CD14-positive monocyte (primary cell): ENCODE data around the gene ACER1. TPM values are rescaled to one million over a fixed set of nuclear protein-coding genes. Genes with fewer than 3 reads are reported as not detected.

Experiments
- DNase-seq, 3 donors: peaks; one replicate each; pipeline ENCODE4 v3.0.0-alpha.2; 2011 to 2022
- H2AFZ ChIP-seq: 2 replicates; pipeline ENCODE4 v1.6.0; 2012; ENCODE audit warnings: mild to moderate bottlenecking, low read depth, low read length, inconsistent platforms; ENCODE audit not compliant: insufficient read depth, poor library complexity, severe bottlenecking
- H3K27ac ChIP-seq, 2 donors: 1 replicate in 1 of 2; 2 replicates in 1 of 2; pipeline ENCODE4 v1.5.1; 2012 to 2013; ENCODE audit warnings: low read length in 2 of 2, control low read depth in 1 of 2, inconsistent platforms in 1 of 2, low read depth in 1 of 2, mild to moderate bottlenecking in 1 of 2
- H3K27me3 ChIP-seq, 2 donors: one replicate each; pipeline versions ENCODE4 v1.6.0 to v1.6.1; 2011 to 2013; ENCODE audit warnings: low read length in 2 of 2; ENCODE audit not compliant: control insufficient read depth in 2 of 2, insufficient read depth in 2 of 2
- H3K36me3 ChIP-seq, 2 donors: replicated peaks in 1 of 2; 1 replicate in 1 of 2; 2 replicates in 1 of 2; pipeline versions ENCODE4 v1.5.1 to v1.6.1; 2012 to 2013; ENCODE audit warnings: low read length in 2 of 2, control low read depth in 1 of 2, inconsistent platforms in 1 of 2, mild to moderate bottlenecking in 1 of 2; ENCODE audit not compliant: insufficient read depth in 2 of 2, control insufficient read depth in 1 of 2
- H3K4me1 ChIP-seq, 2 donors: 1 replicate in 1 of 2; 2 replicates in 1 of 2; pipeline versions ENCODE4 v1.5.1 to v1.6.1; 2012 to 2013; ENCODE audit warnings: low read length in 2 of 2, control low read depth in 1 of 2, inconsistent platforms in 1 of 2, mild to moderate bottlenecking in 1 of 2, moderate library complexity in 1 of 2; ENCODE audit not compliant: insufficient read depth in 2 of 2, control insufficient read depth in 1 of 2
- H3K4me2 ChIP-seq: replicated peaks from 2 replicates; pipeline ENCODE3; 2012; ENCODE audit warnings: low read length, moderate library complexity, mild to moderate bottlenecking; ENCODE audit not compliant: poor library complexity, severe bottlenecking; ENCODE audit errors: extremely low read depth
- H3K4me3 ChIP-seq, 3 experiments: fragments of 200-600 bp in 1 of 3; sonication (generic) in 1 of 3; replicated peaks in 1 of 3; 1 replicate in 2 of 3; 2 replicates in 1 of 3; pipeline ENCODE4 v1.5.1; 2011 to 2013; ENCODE audit warnings: low read length in 3 of 3, mild to moderate bottlenecking in 3 of 3, control low read depth in 2 of 3, low read depth in 2 of 3, inconsistent platforms in 1 of 3, moderate library complexity in 1 of 3
- H3K79me2 ChIP-seq: 2 replicates; pipeline ENCODE4 v1.6.0; 2012; ENCODE audit warnings: mild to moderate bottlenecking, control low read depth, inconsistent platforms, low read length, moderate library complexity; ENCODE audit not compliant: insufficient read depth
- H3K9ac ChIP-seq: 2 replicates; pipeline ENCODE4 v1.6.0; 2017; ENCODE audit warnings: low read length, mild to moderate bottlenecking; ENCODE audit not compliant: insufficient read depth, poor library complexity, severe bottlenecking
- H3K9me3 ChIP-seq, 2 donors: replicated peaks in 1 of 2; 1 replicate in 1 of 2; 2 replicates in 1 of 2; pipeline versions ENCODE4 v1.5.1 to v1.6.1; 2012 to 2013; ENCODE audit warnings: low read length in 2 of 2, control low read depth in 1 of 2; ENCODE audit not compliant: control insufficient read depth in 1 of 2, insufficient read depth in 1 of 2
- H4K20me1 ChIP-seq: 2 replicates; pipeline ENCODE4 v1.6.0; 2012; ENCODE audit warnings: mild to moderate bottlenecking, low read length, control low read depth, moderate library complexity; ENCODE audit not compliant: insufficient read depth
- H3K27ac Mint-ChIP-seq, 7 donors: one replicate each; pipeline ENCODE4 v1.8.0; 2020; ENCODE audit warnings: mild to moderate bottlenecking in 7 of 7, mixed read lengths in 7 of 7, moderate library complexity in 6 of 7, inconsistent platforms in 2 of 7
- H3K27me3 Mint-ChIP-seq, 3 donors: one replicate each; pipeline ENCODE4 v1.8.0; 2021 to 2022; ENCODE audit warnings: low read depth in 3 of 3, mild to moderate bottlenecking in 3 of 3, mixed read lengths in 3 of 3, moderate library complexity in 3 of 3, inconsistent platforms in 1 of 3
- H3K36me3 Mint-ChIP-seq, 2 donors: one replicate each; pipeline ENCODE4 v1.8.0; 2020; ENCODE audit warnings: mixed read lengths in 2 of 2, inconsistent platforms in 1 of 2, mild to moderate bottlenecking in 1 of 2
- H3K4me1 Mint-ChIP-seq: one replicate; pipeline ENCODE4 v1.8.0; 2020; ENCODE audit warnings: mild to moderate bottlenecking, mixed read lengths
- H3K4me3 Mint-ChIP-seq, 2 donors: one replicate each; pipeline ENCODE4 v1.8.0; 2020; ENCODE audit warnings: mild to moderate bottlenecking in 2 of 2, mixed read lengths in 2 of 2, moderate library complexity in 1 of 2
- H3K9me3 Mint-ChIP-seq, 7 donors: one replicate each; pipeline ENCODE4 v1.8.0; 2020 to 2022; ENCODE audit warnings: mixed read lengths in 7 of 7, mild to moderate bottlenecking in 6 of 7, moderate library complexity in 6 of 7, inconsistent platforms in 2 of 7
- CTCF ChIP-seq: fragments of 200-600 bp; IDR thresholded peaks from one replicate; pipeline ENCODE4 v1.8.0; 2022; ENCODE audit warnings: antibody characterized with exemption, mild to moderate bottlenecking
- WGBS: methylation state at CpG from one replicate; pipeline ENCODE4 v1.1.5; 2013; ENCODE audit warnings: missing lambda C conversion rate; ENCODE audit not compliant: insufficient coverage; 5-methylcytosine and 5-hydroxymethylcytosine counted together
- intact Hi-C, 2 donors: fragments of 100-400 bp; cut with micrococcal nuclease; formaldehyde crosslinking; loops; one replicate each; pipeline versions ENCODE4 v1.15.0 to v1.15.1; 2023
- polyA plus RNA-seq, 3 donors: library from polyadenylated mRNA; depleted of rRNA in 1 of 3; unstranded in 2 of 3; stranded (reverse) in 1 of 3; fragments of 300-500 nt in 2 of 3; fragments of >200 nt in 1 of 3; fragmentation: Illumina TruSeq in 2 of 3; gene quantifications; 1 replicate in 2 of 3; 2 replicates in 1 of 3; pipeline ENCODE4 v1.2.3, GENCODE V29; 2012 to 2021

ACER1 gene
- polyA plus RNA-seq, 3 donors, result not detected

DNA sequence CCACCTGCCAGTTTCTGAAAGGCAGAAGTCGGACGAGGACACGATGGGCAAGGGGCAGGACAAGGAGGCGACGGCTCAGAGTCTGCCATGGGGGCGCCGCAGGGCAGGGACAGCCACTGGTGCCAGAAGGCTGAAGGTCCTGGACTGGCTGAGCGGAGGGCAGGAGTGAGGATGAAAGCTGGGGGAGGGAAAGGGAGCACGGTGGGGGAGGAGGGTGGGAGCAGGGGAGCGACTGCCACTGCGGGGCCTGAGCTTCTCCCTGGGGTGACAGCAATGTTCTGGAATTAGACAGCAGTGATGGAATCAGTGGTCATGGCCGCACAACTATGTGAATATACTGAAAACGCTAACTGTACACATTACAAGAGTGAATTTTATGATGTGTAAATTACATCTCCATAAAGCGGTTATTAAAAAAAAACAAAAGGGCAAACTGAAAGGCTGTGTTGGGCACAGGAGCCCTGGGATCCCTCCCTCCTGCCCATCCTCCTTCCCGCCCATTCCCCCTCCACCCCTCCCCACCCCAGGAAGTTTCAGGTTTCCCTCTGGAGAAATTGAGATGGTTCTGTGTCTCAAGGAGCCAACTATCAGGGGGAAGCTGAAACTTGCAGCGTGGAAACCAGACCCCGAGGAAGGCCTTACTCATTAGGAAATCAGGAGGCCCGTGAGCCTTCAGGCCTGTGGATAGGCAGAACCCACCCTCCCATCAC is 69.5 kb downstream of the ACER1 start:
- H3K9ac ChIP-seq, result no peak overlapping the region
- H3K79me2 ChIP-seq, result peaks cover 82% of the 10 kb centered on the region
- Mint-ChIP-seq H3K27me3 (peaks cover 0 to 4% (median 0%) of the 10 kb centered on the region in 3 donors), H3K4me1 (peaks cover 2% of the 10 kb centered on the region), H3K4me3 (no peak overlapping the region), H3K9me3 (no peaks in the 10 kb centered on the region), H3K36me3 (peaks cover 65 to 96% of the 10 kb centered on the region in 2 donors), H3K27ac (peak overlapping the region in 3 of 7 donors; percentile 28 to 74 (median 43))
- no peak for TF ChIP-seq CTCF
- WGBS, result 79% methylated on average over 10 of the region's 18 CpGs
- H3K36me3 ChIP-seq, result peaks cover 54 to 92% of the 10 kb centered on the region in 2 donors
- intact Hi-C loops, result no loop called here
- no peak for DNase-seq
- H3K4me2 ChIP-seq, result no peak overlapping the region
- H3K27me3 ChIP-seq, result no peaks in the 10 kb centered on the region
- H3K9me3 ChIP-seq, result no peaks in the 10 kb centered on the region
- no peak overlapping the region for H3K4me3 ChIP-seq
- peaks cover 79% of the 10 kb centered on the region for H4K20me1 ChIP-seq
- H3K27ac ChIP-seq, result no peak overlapping the region
- no peak overlapping the region for H2AFZ ChIP-seq
- no peaks in the 10 kb centered on the region for H3K4me1 ChIP-seq

DNA sequence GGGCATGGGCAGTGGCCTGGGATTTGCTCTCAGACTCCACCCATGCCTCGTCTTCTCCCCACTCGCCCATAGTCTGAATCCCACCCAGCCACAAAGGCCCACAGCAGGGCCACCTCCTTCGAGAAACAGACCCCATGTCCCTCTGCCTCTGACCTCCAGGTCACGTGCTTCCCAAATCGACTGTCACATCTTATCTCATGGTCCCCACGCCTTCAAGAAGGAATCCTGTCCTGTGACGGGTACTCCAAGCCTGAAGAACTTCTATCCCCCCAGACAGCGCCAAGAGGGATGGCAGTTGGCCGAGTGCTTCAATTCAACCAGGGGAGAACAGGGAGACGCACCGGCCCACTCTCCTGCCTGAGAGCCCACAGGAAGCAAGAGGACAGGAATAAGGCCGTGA is 70.1 kb downstream of the ACER1 start:
- no peak for TF ChIP-seq CTCF
- H3K9ac ChIP-seq, result no peak overlapping the region
- peak overlapping the region in 4 of 7 donors; percentile 23 to 74 (median 51) for H3K27ac Mint-ChIP-seq
- no peaks in the 10 kb centered on the region for H3K9me3 Mint-ChIP-seq
- H3K4me3 Mint-ChIP-seq, result peak overlapping the region in 1 of 2 donors; percentile 31
- peaks cover 83% of the 10 kb centered on the region for H4K20me1 ChIP-seq
- no peak overlapping the region for H3K4me3 ChIP-seq
- H3K27me3 Mint-ChIP-seq, result peaks cover 0 to 4% (median 0%) of the 10 kb centered on the region in 3 donors
- peaks cover 82% of the 10 kb centered on the region for H3K79me2 ChIP-seq
- 89% methylated on average over 9 of the region's 12 CpGs for WGBS
- H3K9me3 ChIP-seq, result no peaks in the 10 kb centered on the region
- no peaks in the 10 kb centered on the region for H3K27me3 ChIP-seq
- intact Hi-C loops, result no loop called here
- no peak for DNase-seq
- H3K36me3 Mint-ChIP-seq, result peaks cover 65 to 96% of the 10 kb centered on the region in 2 donors
- H3K36me3 ChIP-seq, result peaks cover 53 to 92% of the 10 kb centered on the region in 2 donors
- H3K4me1 ChIP-seq, result no peaks in the 10 kb centered on the region
- H3K27ac ChIP-seq, result peak overlapping the region in 1 of 2 donors; percentile 41
- no peak overlapping the region for H2AFZ ChIP-seq
- H3K4me1 Mint-ChIP-seq, result peaks cover 2% of the 10 kb centered on the region
- H3K4me2 ChIP-seq, result no peak overlapping the region
